ENCODE results near the gene BBLN. TPM values are rescaled to one million over a fixed set of nuclear protein-coding genes. Genes with fewer than 3 reads are reported as not detected.
"Not testable (repeated sequence)": the region's sequence is repeated elsewhere in the genome, so short reads cannot be mapped to it uniquely, and the experiment has no call there.

BBLN gene
- total RNA-seq, 2 donors from 2014 or later, result 208 to 329 TPM

- Histone ChIP-seq H3K27ac (no peak overlapping the region), H3K36me3 (peaks cover 53% of the 10 kb centered on the region), H3K4me3 (no peak overlapping the region), H3K4me1 (ENCODE audit: control insufficient read depth in 1 of 2, low read depth in 2 of 2) (no peaks in the 10 kb centered on the region), H3K27me3 (replicated peaks; ENCODE audit: insufficient read depth) (no peaks in the 10 kb centered on the region), H3K9me3 (no peaks in the 10 kb centered on the region)
- TF ChIP-seq, protein P1, sequence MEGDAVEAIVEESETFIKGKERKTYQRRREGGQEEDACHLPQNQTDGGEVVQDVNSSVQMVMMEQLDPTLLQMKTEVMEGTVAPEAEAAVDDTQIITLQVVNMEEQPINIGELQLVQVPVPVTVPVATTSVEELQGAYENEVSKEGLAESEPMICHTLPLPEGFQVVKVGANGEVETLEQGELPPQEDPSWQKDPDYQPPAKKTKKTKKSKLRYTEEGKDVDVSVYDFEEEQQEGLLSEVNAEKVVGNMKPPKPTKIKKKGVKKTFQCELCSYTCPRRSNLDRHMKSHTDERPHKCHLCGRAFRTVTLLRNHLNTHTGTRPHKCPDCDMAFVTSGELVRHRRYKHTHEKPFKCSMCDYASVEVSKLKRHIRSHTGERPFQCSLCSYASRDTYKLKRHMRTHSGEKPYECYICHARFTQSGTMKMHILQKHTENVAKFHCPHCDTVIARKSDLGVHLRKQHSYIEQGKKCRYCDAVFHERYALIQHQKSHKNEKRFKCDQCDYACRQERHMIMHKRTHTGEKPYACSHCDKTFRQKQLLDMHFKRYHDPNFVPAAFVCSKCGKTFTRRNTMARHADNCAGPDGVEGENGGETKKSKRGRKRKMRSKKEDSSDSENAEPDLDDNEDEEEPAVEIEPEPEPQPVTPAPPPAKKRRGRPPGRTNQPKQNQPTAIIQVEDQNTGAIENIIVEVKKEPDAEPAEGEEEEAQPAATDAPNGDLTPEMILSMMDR (IDR thresholded peaks at IDR 0.05), result no peak
- ATAC-seq (ENCODE audit: insufficient number of reproducible peaks, low FRiP score, low read depth), result no peak
- no peak for DNase-seq (ENCODE audit: low spot score)
Measured at GRCh38 chr9:128175726-128176125, 15.7 kb downstream of the BBLN start.

DNA sequence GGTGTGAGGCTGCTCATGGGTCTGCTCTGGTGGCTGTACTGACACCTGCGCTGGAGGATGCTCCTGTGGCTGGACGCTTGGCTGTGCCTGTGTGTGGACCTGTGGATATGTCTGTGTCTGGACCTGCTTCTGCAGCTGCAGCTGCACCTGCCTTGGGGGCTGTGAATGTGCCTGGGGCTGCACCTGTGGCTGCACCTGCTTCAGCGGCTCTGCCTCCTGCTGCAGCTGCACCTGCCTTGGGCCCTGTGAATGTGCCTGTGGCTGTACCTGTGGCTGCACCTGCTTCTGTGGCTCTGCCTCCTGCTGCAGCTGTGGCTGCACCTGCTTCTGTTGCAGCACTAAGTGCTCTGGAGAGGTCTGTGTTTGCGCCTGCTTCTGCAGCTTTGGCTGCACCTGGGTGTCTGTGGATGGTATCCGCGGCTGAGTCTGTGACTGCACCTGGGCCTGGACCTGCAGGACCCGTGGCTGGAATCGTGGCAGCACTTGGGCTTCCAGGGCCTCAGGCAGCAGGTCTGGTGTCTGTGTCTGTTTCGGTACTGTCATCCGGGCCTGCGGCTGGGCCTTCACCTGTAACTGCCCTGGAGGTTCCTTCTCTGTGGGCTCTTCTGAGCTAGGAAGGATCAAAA lies 18.9 kb downstream of the BBLN start:
- TF ChIP-seq, protein P1 (IDR thresholded peaks at IDR 0.05), result no peak
- Histone ChIP-seq H3K27me3 (replicated peaks; ENCODE audit: insufficient read depth) (no peaks in the 10 kb centered on the region), H3K9me3 (no peaks in the 10 kb centered on the region), H3K4me1 (ENCODE audit: control insufficient read depth in 1 of 2, low read depth in 2 of 2) (no peaks in the 10 kb centered on the region), H3K27ac (no peak overlapping the region), H3K36me3 (peaks cover 54% of the 10 kb centered on the region), H3K4me3 (no peak overlapping the region)
- no peak for ATAC-seq (ENCODE audit: insufficient number of reproducible peaks, low FRiP score, low read depth)
- DNase-seq (ENCODE audit: low spot score), result no peak

- DNase-seq (ENCODE audit: low spot score) (no peak), ATAC-seq (ENCODE audit: insufficient number of reproducible peaks, low FRiP score, low read depth) (no peak)
- H3K4me1 ChIP-seq (ENCODE audit: control insufficient read depth in 1 of 2, low read depth in 2 of 2), result no peaks in the 10 kb centered on the region
- H3K36me3 ChIP-seq, result peaks cover 59% of the 10 kb centered on the region
- no peak overlapping the region for H3K27ac ChIP-seq
- H3K9me3 ChIP-seq, result no peaks in the 10 kb centered on the region
- no peaks in the 10 kb centered on the region for H3K27me3 ChIP-seq (replicated peaks; ENCODE audit: insufficient read depth)
- no peak overlapping the region for H3K4me3 ChIP-seq
- TF ChIP-seq, protein P1 (IDR thresholded peaks at IDR 0.05), result no peak
Measured at GRCh38 chr9:128180001-128180400, 19.9 kb downstream of the BBLN start.

GRCh38 chr9:128180447-128180846 lies 20.4 kb downstream of the BBLN start:
- Histone ChIP-seq H3K27ac (peak overlapping the region in 1 of 2 donors; percentile 8), H3K27me3 (replicated peaks; ENCODE audit: insufficient read depth) (no peaks in the 10 kb centered on the region), H3K4me3 (no peak overlapping the region), H3K4me1 (ENCODE audit: control insufficient read depth in 1 of 2, low read depth in 2 of 2) (no peaks in the 10 kb centered on the region), H3K36me3 (peaks cover 60% of the 10 kb centered on the region), H3K9me3 (no peaks in the 10 kb centered on the region)
- TF ChIP-seq, protein P1 (IDR thresholded peaks at IDR 0.05), result no peak
- DNase-seq (ENCODE audit: low spot score) (no peak), ATAC-seq (ENCODE audit: insufficient number of reproducible peaks, low FRiP score, low read depth) (no peak)

DNA sequence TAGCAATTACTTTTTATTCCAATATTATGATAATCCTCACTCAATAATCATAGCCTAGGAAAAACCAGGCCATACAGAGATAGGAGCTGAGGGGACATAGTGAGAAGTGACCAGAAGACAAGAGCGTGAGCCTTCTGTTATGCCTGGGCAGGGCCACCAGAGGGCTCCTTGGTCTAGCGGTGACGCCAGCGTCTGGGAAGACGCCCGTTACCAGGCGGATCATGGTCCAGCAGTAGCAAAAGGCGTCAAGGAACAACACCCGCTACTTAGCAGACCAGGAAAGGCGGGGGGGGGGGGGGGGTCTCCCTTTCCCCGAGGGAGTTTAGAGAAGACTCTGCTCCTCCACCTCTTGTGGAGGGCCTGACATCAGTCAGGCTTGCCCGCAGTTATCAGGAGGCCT lies 21.4 kb downstream of the BBLN start:
- TF ChIP-seq, protein P1 (IDR thresholded peaks at IDR 0.05), result peak; percentile 49
- ATAC-seq (ENCODE audit: insufficient number of reproducible peaks, low FRiP score, low read depth); DNase-seq (ENCODE audit: low spot score); H3K9me3 ChIP-seq; H3K27me3 ChIP-seq (replicated peaks; ENCODE audit: insufficient read depth); H3K4me1 ChIP-seq (ENCODE audit: control insufficient read depth in 1 of 2, low read depth in 2 of 2); H3K27ac ChIP-seq; H3K4me3 ChIP-seq: not testable (repeated sequence)
- H3K36me3 ChIP-seq, result peaks cover 51% of the 10 kb centered on the region

All from thoracic aorta (tissue), 2 donors.